CD14-positive monocyte (primary cell): ENCODE measurements around the gene ARHGEF1. TPM values are rescaled to one million over a fixed set of nuclear protein-coding genes. Genes with fewer than 3 reads are reported as not detected.
A peak's percentile ranks its signal among the peaks of the same experiment; 100 is the strongest.

ENCODE experiments used
- DNase-seq, 3 donors: peaks; one replicate each; pipeline ENCODE4 v3.0.0-alpha.2; 2011 to 2022
- H2AFZ ChIP-seq: 2 replicates; pipeline ENCODE4 v1.6.0; 2012; ENCODE audit warnings: mild to moderate bottlenecking, low read depth, low read length, inconsistent platforms; ENCODE audit not compliant: insufficient read depth, poor library complexity, severe bottlenecking
- H3K27ac ChIP-seq, 2 donors: 1 replicate in 1 of 2; 2 replicates in 1 of 2; pipeline ENCODE4 v1.5.1; 2012 to 2013; ENCODE audit warnings: low read length in 2 of 2, control low read depth in 1 of 2, inconsistent platforms in 1 of 2, low read depth in 1 of 2, mild to moderate bottlenecking in 1 of 2
- H3K27me3 ChIP-seq, 2 donors: one replicate each; pipeline versions ENCODE4 v1.6.0 to v1.6.1; 2011 to 2013; ENCODE audit warnings: low read length in 2 of 2; ENCODE audit not compliant: control insufficient read depth in 2 of 2, insufficient read depth in 2 of 2
- H3K36me3 ChIP-seq, 2 donors: replicated peaks in 1 of 2; 1 replicate in 1 of 2; 2 replicates in 1 of 2; pipeline versions ENCODE4 v1.5.1 to v1.6.1; 2012 to 2013; ENCODE audit warnings: low read length in 2 of 2, control low read depth in 1 of 2, inconsistent platforms in 1 of 2, mild to moderate bottlenecking in 1 of 2; ENCODE audit not compliant: insufficient read depth in 2 of 2, control insufficient read depth in 1 of 2
- H3K4me1 ChIP-seq, 2 donors: 1 replicate in 1 of 2; 2 replicates in 1 of 2; pipeline versions ENCODE4 v1.5.1 to v1.6.1; 2012 to 2013; ENCODE audit warnings: low read length in 2 of 2, control low read depth in 1 of 2, inconsistent platforms in 1 of 2, mild to moderate bottlenecking in 1 of 2, moderate library complexity in 1 of 2; ENCODE audit not compliant: insufficient read depth in 2 of 2, control insufficient read depth in 1 of 2
- H3K4me2 ChIP-seq: replicated peaks from 2 replicates; pipeline ENCODE3; 2012; ENCODE audit warnings: low read length, moderate library complexity, mild to moderate bottlenecking; ENCODE audit not compliant: poor library complexity, severe bottlenecking; ENCODE audit errors: extremely low read depth
- H3K4me3 ChIP-seq, 3 experiments: fragments of 200-600 bp in 1 of 3; sonication (generic) in 1 of 3; replicated peaks in 1 of 3; 1 replicate in 2 of 3; 2 replicates in 1 of 3; pipeline ENCODE4 v1.5.1; 2011 to 2013; ENCODE audit warnings: low read length in 3 of 3, mild to moderate bottlenecking in 3 of 3, control low read depth in 2 of 3, low read depth in 2 of 3, inconsistent platforms in 1 of 3, moderate library complexity in 1 of 3
- H3K79me2 ChIP-seq: 2 replicates; pipeline ENCODE4 v1.6.0; 2012; ENCODE audit warnings: mild to moderate bottlenecking, control low read depth, inconsistent platforms, low read length, moderate library complexity; ENCODE audit not compliant: insufficient read depth
- H3K9ac ChIP-seq: 2 replicates; pipeline ENCODE4 v1.6.0; 2017; ENCODE audit warnings: low read length, mild to moderate bottlenecking; ENCODE audit not compliant: insufficient read depth, poor library complexity, severe bottlenecking
- H3K9me3 ChIP-seq, 2 donors: replicated peaks in 1 of 2; 1 replicate in 1 of 2; 2 replicates in 1 of 2; pipeline versions ENCODE4 v1.5.1 to v1.6.1; 2012 to 2013; ENCODE audit warnings: low read length in 2 of 2, control low read depth in 1 of 2; ENCODE audit not compliant: control insufficient read depth in 1 of 2, insufficient read depth in 1 of 2
- H4K20me1 ChIP-seq: 2 replicates; pipeline ENCODE4 v1.6.0; 2012; ENCODE audit warnings: mild to moderate bottlenecking, low read length, control low read depth, moderate library complexity; ENCODE audit not compliant: insufficient read depth
- H3K27ac Mint-ChIP-seq, 7 donors: one replicate each; pipeline ENCODE4 v1.8.0; 2020; ENCODE audit warnings: mild to moderate bottlenecking in 7 of 7, mixed read lengths in 7 of 7, moderate library complexity in 6 of 7, inconsistent platforms in 2 of 7
- H3K27me3 Mint-ChIP-seq, 3 donors: one replicate each; pipeline ENCODE4 v1.8.0; 2021 to 2022; ENCODE audit warnings: low read depth in 3 of 3, mild to moderate bottlenecking in 3 of 3, mixed read lengths in 3 of 3, moderate library complexity in 3 of 3, inconsistent platforms in 1 of 3
- H3K36me3 Mint-ChIP-seq, 2 donors: one replicate each; pipeline ENCODE4 v1.8.0; 2020; ENCODE audit warnings: mixed read lengths in 2 of 2, inconsistent platforms in 1 of 2, mild to moderate bottlenecking in 1 of 2
- H3K4me1 Mint-ChIP-seq: one replicate; pipeline ENCODE4 v1.8.0; 2020; ENCODE audit warnings: mild to moderate bottlenecking, mixed read lengths
- H3K4me3 Mint-ChIP-seq, 2 donors: one replicate each; pipeline ENCODE4 v1.8.0; 2020; ENCODE audit warnings: mild to moderate bottlenecking in 2 of 2, mixed read lengths in 2 of 2, moderate library complexity in 1 of 2
- H3K9me3 Mint-ChIP-seq, 7 donors: one replicate each; pipeline ENCODE4 v1.8.0; 2020 to 2022; ENCODE audit warnings: mixed read lengths in 7 of 7, mild to moderate bottlenecking in 6 of 7, moderate library complexity in 6 of 7, inconsistent platforms in 2 of 7
- WGBS: methylation state at CpG from one replicate; pipeline ENCODE4 v1.1.5; 2013; ENCODE audit warnings: missing lambda C conversion rate; ENCODE audit not compliant: insufficient coverage; 5-methylcytosine and 5-hydroxymethylcytosine counted together
- intact Hi-C, 2 donors: fragments of 100-400 bp; cut with micrococcal nuclease; formaldehyde crosslinking; loops; one replicate each; pipeline versions ENCODE4 v1.15.0 to v1.15.1; 2023
- polyA plus RNA-seq, 3 donors: library from polyadenylated mRNA; depleted of rRNA in 1 of 3; unstranded in 2 of 3; stranded (reverse) in 1 of 3; fragments of 300-500 nt in 2 of 3; fragments of >200 nt in 1 of 3; fragmentation: Illumina TruSeq in 2 of 3; gene quantifications; 1 replicate in 2 of 3; 2 replicates in 1 of 3; pipeline ENCODE4 v1.2.3, GENCODE V29; 2012 to 2021
- TF ChIP-seq, protein P1 (sequence below): fragments of 200-600 bp; IDR thresholded peaks from one replicate; pipeline ENCODE4 v1.8.0; 2022; ENCODE audit warnings: antibody characterized with exemption, mild to moderate bottlenecking

ARHGEF1 gene
- polyA plus RNA-seq, 3 donors = 82.8 to 622 (median 95.5) TPM

DNA sequence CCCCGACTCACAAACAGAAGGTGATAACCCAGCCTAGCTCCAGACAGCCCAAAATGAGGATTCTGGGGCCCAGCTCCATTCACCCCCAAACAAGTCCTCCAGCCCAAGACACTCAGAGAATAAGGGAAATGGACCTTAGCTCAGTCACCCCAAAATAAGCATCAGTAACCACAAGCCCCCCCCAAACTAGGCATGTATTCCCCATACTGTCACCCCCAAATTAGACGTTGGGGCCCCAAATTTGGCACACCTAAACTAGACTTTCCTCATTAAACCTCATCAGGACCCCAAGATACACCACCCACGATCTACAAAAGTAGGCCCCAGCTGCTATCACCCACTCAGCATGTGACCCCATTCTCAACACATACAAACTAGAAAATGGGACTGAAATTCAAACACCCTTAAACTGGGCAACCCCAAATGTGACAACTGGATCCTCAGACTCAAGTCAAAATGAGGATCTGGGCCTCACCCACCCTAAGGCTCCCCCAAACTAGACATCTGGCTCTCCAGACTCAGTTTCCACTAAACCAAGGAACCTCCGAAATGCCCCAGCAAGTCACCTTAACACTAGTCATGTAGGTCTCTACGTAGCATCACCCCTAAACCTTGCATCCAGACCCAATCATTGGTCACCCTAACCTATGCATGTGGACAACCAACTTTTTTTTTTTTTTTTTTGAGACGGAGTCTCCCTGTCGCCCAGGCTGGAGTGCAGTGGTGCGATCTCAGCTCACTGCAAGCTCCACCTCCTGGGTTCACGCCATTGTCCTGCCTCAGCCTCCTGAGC lies 58.6 kb downstream of the ARHGEF1 start:
- peaks cover 3 to 8% of the 10 kb centered on the region in 2 donors for H3K36me3 Mint-ChIP-seq
- DNase-seq = no peak
- H3K4me3 Mint-ChIP-seq = peak overlapping the region in 1 of 2 donors; percentile 79
- no peaks in the 10 kb centered on the region for H3K36me3 ChIP-seq
- peaks cover 8 to 14% of the 10 kb centered on the region in 2 donors for H3K4me1 ChIP-seq
- no peaks in the 10 kb centered on the region for H3K79me2 ChIP-seq
- H3K4me1 Mint-ChIP-seq = peaks cover 15% of the 10 kb centered on the region
- peaks cover 0 to 4% of the 10 kb centered on the region in 2 donors for H3K9me3 ChIP-seq
- 91% methylated on average over 4 of the region's 9 CpGs for WGBS
- intact Hi-C loops = no loop called here
- no peak overlapping the region for H3K4me3 ChIP-seq
- H2AFZ ChIP-seq = no peak overlapping the region
- peak overlapping the region in 1 of 7 donors; percentile 7 for H3K27ac Mint-ChIP-seq
- no peak overlapping the region for H3K4me2 ChIP-seq
- H4K20me1 ChIP-seq = no peaks in the 10 kb centered on the region
- H3K27ac ChIP-seq = no peak overlapping the region
- peaks cover 41 to 69% (median 45%) of the 10 kb centered on the region in 3 donors for H3K27me3 Mint-ChIP-seq
- H3K9me3 Mint-ChIP-seq = peaks cover 0 to 9% (median 4%) of the 10 kb centered on the region in 7 donors
- H3K9ac ChIP-seq = no peak overlapping the region
- TF ChIP-seq, protein P1, sequence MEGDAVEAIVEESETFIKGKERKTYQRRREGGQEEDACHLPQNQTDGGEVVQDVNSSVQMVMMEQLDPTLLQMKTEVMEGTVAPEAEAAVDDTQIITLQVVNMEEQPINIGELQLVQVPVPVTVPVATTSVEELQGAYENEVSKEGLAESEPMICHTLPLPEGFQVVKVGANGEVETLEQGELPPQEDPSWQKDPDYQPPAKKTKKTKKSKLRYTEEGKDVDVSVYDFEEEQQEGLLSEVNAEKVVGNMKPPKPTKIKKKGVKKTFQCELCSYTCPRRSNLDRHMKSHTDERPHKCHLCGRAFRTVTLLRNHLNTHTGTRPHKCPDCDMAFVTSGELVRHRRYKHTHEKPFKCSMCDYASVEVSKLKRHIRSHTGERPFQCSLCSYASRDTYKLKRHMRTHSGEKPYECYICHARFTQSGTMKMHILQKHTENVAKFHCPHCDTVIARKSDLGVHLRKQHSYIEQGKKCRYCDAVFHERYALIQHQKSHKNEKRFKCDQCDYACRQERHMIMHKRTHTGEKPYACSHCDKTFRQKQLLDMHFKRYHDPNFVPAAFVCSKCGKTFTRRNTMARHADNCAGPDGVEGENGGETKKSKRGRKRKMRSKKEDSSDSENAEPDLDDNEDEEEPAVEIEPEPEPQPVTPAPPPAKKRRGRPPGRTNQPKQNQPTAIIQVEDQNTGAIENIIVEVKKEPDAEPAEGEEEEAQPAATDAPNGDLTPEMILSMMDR = no peak
- H3K27me3 ChIP-seq = peaks cover 16 to 36% of the 10 kb centered on the region in 2 donors

DNA sequence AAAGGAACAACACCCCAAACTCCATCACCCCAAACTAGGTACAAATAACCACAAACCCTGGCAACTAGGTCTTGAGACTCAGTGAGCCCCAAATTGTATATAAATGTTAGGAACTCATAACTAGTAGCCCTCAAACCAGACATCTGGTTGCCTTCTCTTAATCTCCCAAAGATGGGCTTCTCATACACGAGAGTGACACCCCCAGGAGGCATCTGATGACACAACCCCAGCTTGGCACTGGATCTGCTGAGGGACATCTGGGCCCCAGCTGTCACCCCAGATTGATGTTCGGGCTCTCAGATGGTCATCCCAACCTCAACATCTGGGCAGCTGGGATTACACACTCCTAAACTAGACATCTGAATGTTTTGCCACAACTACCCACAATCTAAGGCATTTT lies 61.4 kb downstream of the ARHGEF1 start:
- peaks cover 8 to 14% of the 10 kb centered on the region in 2 donors for H3K4me1 ChIP-seq
- Mint-ChIP-seq H3K4me1 (peaks cover 15% of the 10 kb centered on the region), H3K9me3 (peaks cover 0 to 9% (median 4%) of the 10 kb centered on the region in 7 donors), H3K36me3 (peaks cover 3 to 8% of the 10 kb centered on the region in 2 donors), H3K27ac (peak overlapping the region in 1 of 7 donors; percentile 81), H3K4me3 (no peak overlapping the region), H3K27me3 (peaks cover 29 to 48% (median 34%) of the 10 kb centered on the region in 3 donors)
- no peak overlapping the region for H2AFZ ChIP-seq
- TF ChIP-seq, protein P1 = no peak
- no peaks in the 10 kb centered on the region for H3K36me3 ChIP-seq
- H4K20me1 ChIP-seq = no peaks in the 10 kb centered on the region
- no peak overlapping the region for H3K4me3 ChIP-seq
- H3K4me2 ChIP-seq = no peak overlapping the region
- 72% methylated on average over 2 of the region's 2 CpGs for WGBS
- no peak overlapping the region for H3K27ac ChIP-seq
- DNase-seq = no peak
- intact Hi-C loops = no loop called here
- H3K79me2 ChIP-seq = no peaks in the 10 kb centered on the region
- H3K9ac ChIP-seq = no peak overlapping the region
- H3K9me3 ChIP-seq = peaks cover 0 to 4% of the 10 kb centered on the region in 2 donors
- H3K27me3 ChIP-seq = peaks cover 16 to 25% of the 10 kb centered on the region in 2 donors
